Body of pancreas (tissue), 4 donors: ENCODE measurements around the gene SLC9C1. TPM values are rescaled to one million over a fixed set of nuclear protein-coding genes. Genes with fewer than 3 reads are reported as not detected.

Source experiments
- ATAC-seq: fragments of 150-250 bp; one replicate; pipeline ENCODE4 v1.9.1; 2016
- DNase-seq, 4 donors: peaks; one replicate each; pipeline ENCODE4 v3.0.0-alpha.2; 2019
- H3K27ac ChIP-seq, 4 donors: fragments of 200-600 bp; sonication (generic); 1 replicate in 3 of 4; 2 replicates in 1 of 4; pipeline versions ENCODE4 v1.5.1 to v1.6.1; 2016 to 2019; ENCODE audit warnings: mild to moderate bottlenecking in 1 of 4, mixed read lengths in 1 of 4, moderate library complexity in 1 of 4
- H3K27me3 ChIP-seq, 2 donors: fragments of 200-600 bp; sonication (generic); one replicate each; pipeline ENCODE4 v1.6.0; 2016; ENCODE audit warnings: mild to moderate bottlenecking in 1 of 2
- H3K36me3 ChIP-seq, 2 donors: fragments of 200-600 bp; sonication (generic); replicated peaks in 1 of 2; 2 replicates each; pipeline ENCODE4 v1.5.1; 2016; ENCODE audit warnings: low read depth in 2 of 2; ENCODE audit not compliant: insufficient read depth in 1 of 2
- H3K4me1 ChIP-seq: fragments of 200-600 bp; sonication (generic); one replicate; pipeline ENCODE4 v1.6.0; 2016
- H3K4me3 ChIP-seq, 2 donors: fragments of 200-600 bp; sonication (generic); 1 replicate in 1 of 2; 2 replicates in 1 of 2; pipeline ENCODE4 v1.5.1; 2016 to 2019
- H3K9me3 ChIP-seq, 3 donors: fragments of 200-600 bp; sonication (generic); 1 replicate in 2 of 3; 2 replicates in 1 of 3; pipeline ENCODE4 v1.5.1; 2016
- POLR2A ChIP-seq, 3 donors: fragments of 450-650 bp; IDR thresholded peaks; one replicate each; pipeline ENCODE4 v1.6.1; 2016; ENCODE audit warnings: antibody characterized with exemption in 3 of 3, mild to moderate bottlenecking in 2 of 3
- WGBS, 2 donors: methylation state at CpG; one replicate each; pipeline ENCODE4 v1.1.5; 2017; 5-methylcytosine and 5-hydroxymethylcytosine counted together
- intact Hi-C: fragments of 100-400 bp; cut with DNase I; formaldehyde crosslinking; loops from one replicate; pipeline ENCODE4 v1.15.1; 2023
- total RNA-seq, 2 donors: library from RNA; depleted of rRNA; stranded (reverse); fragments of >200 nt; gene quantifications; one replicate each; pipeline ENCODE4 v1.1.0, GENCODE V29; 2016
- TF ChIP-seq, protein P1 (sequence below), 7 experiments: fragments of 450-650 bp in 4 of 7; fragments of 200-600 bp in 3 of 7; sonication (generic) in 3 of 7; IDR thresholded peaks; one replicate each; pipeline ENCODE4 v1.5.1; 2016 to 2019; ENCODE audit warnings: antibody characterized with exemption in 7 of 7

Gene SLC9C1
- total RNA-seq, 2 donors from 2014 or later, result not detected

DNA sequence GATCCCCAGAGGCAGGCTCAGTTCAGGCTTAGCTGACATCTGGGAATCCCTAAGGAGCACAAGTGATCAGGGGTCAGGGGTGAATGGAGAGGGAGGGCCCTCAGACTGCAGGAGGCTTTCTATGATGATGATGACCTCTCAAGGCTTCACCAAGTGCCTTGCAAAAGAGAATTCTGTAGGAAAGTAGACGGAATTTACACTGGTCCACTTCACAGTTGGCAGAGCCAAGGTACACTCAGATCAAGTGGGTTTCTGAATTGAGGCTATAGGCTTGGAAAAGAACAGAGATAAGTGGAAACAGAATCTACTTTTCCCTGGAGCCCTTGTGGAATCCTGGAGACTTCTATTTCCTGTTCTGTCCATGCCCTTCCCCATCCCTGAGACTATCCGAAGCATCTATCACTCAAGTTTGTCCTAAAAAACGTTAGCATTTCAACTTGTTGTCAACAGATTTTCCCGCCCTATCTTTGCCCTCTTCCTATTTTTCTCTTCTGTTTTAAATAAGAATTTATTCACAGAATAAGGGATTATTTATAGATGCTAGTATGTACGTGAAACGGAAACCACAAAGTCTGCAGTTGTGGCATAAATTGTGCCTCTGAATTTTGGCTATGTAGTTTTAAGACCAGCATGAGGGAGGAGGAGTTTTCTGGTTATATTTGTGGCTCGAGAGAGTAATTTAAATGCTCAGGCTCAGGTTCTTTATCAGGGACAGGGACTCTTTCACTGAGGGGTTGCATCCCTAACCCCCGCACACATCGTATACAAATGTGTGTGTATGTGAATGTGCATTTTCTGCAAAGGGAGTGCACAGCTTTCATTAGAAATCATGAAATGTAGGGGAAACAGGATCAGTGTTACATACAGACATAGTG lies 173.8 kb downstream of the SLC9C1 start:
- no peaks in the 10 kb centered on the region for H3K9me3 ChIP-seq
- no peak overlapping the region for H3K27ac ChIP-seq
- no peaks in the 10 kb centered on the region for H3K36me3 ChIP-seq
- peaks cover 14% of the 10 kb centered on the region for H3K4me1 ChIP-seq
- H3K4me3 ChIP-seq, result no peak overlapping the region
- intact Hi-C loops, result no loop called here
- ATAC-seq (no peak), DNase-seq (no peak)
- H3K27me3 ChIP-seq, result no peaks in the 10 kb centered on the region
- TF ChIP-seq POLR2A (IDR thresholded peaks at IDR 0.05), result no peak
- TF ChIP-seq, protein P1, sequence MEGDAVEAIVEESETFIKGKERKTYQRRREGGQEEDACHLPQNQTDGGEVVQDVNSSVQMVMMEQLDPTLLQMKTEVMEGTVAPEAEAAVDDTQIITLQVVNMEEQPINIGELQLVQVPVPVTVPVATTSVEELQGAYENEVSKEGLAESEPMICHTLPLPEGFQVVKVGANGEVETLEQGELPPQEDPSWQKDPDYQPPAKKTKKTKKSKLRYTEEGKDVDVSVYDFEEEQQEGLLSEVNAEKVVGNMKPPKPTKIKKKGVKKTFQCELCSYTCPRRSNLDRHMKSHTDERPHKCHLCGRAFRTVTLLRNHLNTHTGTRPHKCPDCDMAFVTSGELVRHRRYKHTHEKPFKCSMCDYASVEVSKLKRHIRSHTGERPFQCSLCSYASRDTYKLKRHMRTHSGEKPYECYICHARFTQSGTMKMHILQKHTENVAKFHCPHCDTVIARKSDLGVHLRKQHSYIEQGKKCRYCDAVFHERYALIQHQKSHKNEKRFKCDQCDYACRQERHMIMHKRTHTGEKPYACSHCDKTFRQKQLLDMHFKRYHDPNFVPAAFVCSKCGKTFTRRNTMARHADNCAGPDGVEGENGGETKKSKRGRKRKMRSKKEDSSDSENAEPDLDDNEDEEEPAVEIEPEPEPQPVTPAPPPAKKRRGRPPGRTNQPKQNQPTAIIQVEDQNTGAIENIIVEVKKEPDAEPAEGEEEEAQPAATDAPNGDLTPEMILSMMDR (IDR thresholded peaks at IDR 0.05), result no peak
- 71 to 78% methylated on average over 9 of the region's 9 CpGs for WGBS, 2 donors

DNA sequence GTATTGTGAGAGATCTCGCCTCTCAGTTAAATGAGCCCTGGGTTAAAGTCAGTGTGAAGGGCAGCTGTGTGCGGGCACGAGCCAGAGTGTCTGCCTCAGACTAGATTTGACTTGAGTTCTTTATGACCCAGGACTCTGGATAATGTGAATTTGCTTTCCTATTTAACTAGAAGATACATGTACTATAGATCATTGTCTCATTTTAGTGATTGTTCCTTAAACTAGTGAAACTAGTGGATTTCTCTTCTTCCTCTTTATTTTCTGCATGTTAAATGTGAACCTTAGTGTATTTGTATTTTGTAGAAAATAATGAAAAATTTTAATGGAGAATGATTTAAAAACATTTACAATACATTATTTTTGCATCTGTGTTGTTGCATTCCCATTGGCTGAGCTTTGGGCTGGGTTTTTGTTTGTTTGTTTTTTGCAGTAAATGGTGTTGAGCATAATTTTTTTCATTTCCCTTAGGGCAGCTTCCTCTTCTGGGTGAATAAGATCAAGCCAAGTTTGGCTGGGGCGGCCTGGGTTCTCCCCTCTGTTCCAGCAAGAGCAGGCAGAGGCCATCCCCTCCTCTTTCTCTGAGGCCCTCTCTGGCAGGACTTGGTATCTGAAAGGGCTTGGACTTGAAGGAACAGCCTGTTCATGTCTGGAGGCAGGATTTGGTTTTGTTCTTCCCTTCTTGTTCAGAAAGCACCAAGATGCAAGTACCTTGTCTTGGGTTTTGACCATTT lies 176.0 kb downstream of the SLC9C1 start:
- no peak for TF ChIP-seq POLR2A (IDR thresholded peaks at IDR 0.05)
- TF ChIP-seq, protein P1 (IDR thresholded peaks at IDR 0.05), result no peak
- Histone ChIP-seq H3K27ac (no peak overlapping the region), H3K4me1 (peaks cover 14% of the 10 kb centered on the region), H3K36me3 (peaks cover 0 to 4% of the 10 kb centered on the region in 2 donors), H3K27me3 (no peaks in the 10 kb centered on the region), H3K9me3 (no peaks in the 10 kb centered on the region), H3K4me3 (no peak overlapping the region)
- WGBS, 2 donors, result 84 to 100% methylated on average over 4 of the region's 4 CpGs
- DNase-seq (peak in 1 of 4 donors; percentile 35), ATAC-seq (no peak)
- intact Hi-C loops, result no loop called here

DNA sequence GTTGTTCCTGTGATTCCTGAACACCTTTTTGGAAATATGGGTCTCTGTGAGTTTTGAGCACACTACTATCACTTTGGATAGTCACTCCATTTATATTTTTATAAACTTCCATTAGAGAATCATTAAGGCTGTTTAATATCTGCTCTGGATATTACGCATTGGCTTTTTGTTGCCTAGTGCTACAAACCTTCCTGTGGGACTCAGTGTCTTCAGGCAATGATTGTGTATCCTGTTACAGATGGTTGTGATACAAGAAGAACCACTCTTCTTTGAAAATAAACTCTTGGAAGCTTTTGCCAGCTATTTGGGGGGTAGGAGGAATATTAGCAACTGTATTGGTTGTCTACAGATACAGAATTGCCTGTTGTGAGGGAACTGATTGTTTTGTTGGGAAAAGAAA lies 176.6 kb downstream of the SLC9C1 start:
- Histone ChIP-seq H3K4me1 (peaks cover 14% of the 10 kb centered on the region), H3K27ac (no peak overlapping the region), H3K27me3 (no peaks in the 10 kb centered on the region), H3K4me3 (no peak overlapping the region), H3K9me3 (no peaks in the 10 kb centered on the region), H3K36me3 (peaks cover 0 to 4% of the 10 kb centered on the region in 2 donors)
- DNase-seq, result no peak
- intact Hi-C loops, result no loop called here
- ATAC-seq, result no peak
- TF ChIP-seq, protein P1 (IDR thresholded peaks at IDR 0.05), result no peak
- no peak for TF ChIP-seq POLR2A (IDR thresholded peaks at IDR 0.05)
- WGBS, 2 donors, result 92 to 95% methylated on average over 1 of the region's 1 CpG

DNA sequence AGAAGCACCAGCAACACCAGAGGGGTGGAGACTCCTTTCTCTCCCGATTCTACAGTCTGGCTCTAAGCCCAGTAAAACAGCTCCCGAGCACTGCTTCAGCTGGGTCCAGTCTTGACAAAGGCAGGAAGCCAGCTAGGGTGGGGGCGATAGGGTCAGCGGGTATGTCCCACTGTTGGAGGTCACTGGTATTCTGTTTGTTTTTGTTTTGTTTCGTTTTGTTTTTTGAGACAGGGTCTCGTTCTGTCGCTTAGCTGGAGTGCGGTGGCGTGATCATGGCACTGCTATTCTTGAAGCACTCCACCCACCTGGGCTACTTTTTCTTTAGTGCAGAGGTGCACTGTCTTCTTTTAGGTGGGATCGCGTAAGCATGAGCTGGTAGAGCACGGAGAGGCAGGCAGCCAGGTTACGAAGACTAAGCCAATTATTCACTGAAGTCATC lies 177.2 kb downstream of the SLC9C1 start:
- DNase-seq, result no peak
- Histone ChIP-seq H3K27me3 (no peaks in the 10 kb centered on the region), H3K4me3 (no peak overlapping the region), H3K36me3 (peaks cover 0 to 4% of the 10 kb centered on the region in 2 donors), H3K4me1 (peaks cover 9% of the 10 kb centered on the region), H3K27ac (no peak overlapping the region), H3K9me3 (no peaks in the 10 kb centered on the region)
- WGBS, 2 donors, result 77 to 80% methylated on average over 13 of the region's 13 CpGs
- ATAC-seq, result no peak
- intact Hi-C loops, result no loop called here
- no peak for TF ChIP-seq POLR2A (IDR thresholded peaks at IDR 0.05)

DNA sequence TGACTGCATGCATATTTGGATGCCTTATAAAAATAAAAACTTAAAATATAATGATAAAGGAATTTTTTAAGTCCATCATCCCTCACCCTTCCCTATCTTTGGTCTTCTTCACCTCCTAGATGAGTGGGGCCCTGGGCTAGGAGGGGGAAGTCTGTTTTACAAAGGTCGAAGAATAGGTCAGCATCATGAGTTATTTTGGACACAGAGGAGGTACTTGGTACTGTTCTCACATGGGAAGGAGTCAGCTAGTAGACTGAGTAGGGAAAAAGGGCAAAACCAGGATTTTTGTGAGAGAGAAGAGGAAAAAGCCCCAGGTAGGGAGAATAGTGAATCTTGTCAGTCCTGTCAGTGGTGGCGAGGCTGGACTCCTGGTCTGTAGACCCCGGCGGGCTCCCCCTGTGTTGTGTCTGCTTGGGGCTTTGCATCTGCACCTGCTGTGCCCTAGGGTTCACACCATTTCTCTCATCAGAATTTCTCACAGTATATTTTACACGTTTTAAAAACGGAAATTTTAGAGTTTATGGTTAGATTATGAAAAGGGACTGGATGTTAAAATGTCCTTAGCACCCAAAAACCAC lies 178.1 kb downstream of the SLC9C1 start:
- H3K4me1 ChIP-seq, result peaks cover under 1% of the 10 kb centered on the region
- TF ChIP-seq, protein P1 (IDR thresholded peaks at IDR 0.05), result no peak
- TF ChIP-seq POLR2A (IDR thresholded peaks at IDR 0.05), result no peak
- ATAC-seq, result no peak
- no peaks in the 10 kb centered on the region for H3K9me3 ChIP-seq
- no peak overlapping the region for H3K4me3 ChIP-seq
- H3K27ac ChIP-seq, result no peak overlapping the region
- H3K27me3 ChIP-seq, result no peaks in the 10 kb centered on the region
- no peak for DNase-seq
- 83 to 86% methylated on average over 6 of the region's 6 CpGs for WGBS, 2 donors
- intact Hi-C loops, result no loop called here
- peaks cover 0 to 4% of the 10 kb centered on the region in 2 donors for H3K36me3 ChIP-seq
